Measurements from ENCODE around the gene CACNG8.

CACNG8 gene

DNA sequence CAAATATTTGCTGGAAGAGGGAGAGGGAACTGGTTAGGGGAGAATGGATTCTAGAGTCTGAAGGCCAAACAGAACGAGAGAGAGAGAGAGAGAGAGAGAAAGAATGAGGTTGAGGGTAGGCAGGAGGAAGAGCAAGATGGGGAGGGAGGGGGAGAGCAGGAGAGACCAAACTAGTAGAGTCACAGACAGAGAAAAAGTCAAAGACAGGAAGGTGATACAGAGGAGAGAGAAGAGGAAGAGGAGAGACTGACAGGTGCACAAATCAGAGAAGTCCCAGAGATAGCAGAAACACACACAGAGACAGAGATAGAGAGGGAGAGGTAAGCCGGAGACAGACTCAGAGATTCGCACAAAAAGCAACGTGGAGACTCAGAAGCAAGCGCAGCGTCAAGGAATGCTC, 23.1 kb downstream of the CACNG8 start:
- no peak overlapping the region for H3K4me2 ChIP-seq (ENCODE audit: low read length)
- no peaks in the 10 kb centered on the region for H4K20me1 ChIP-seq (ENCODE audit: insufficient read depth, low read length)
- no peak overlapping the region for H2AFZ ChIP-seq (ENCODE audit: low read length)
- no peaks in the 10 kb centered on the region for H3K4me1 ChIP-seq (ENCODE audit: insufficient read depth, low read length, severe bottlenecking)
- H3K9me3 ChIP-seq (ENCODE audit: low read length): no peaks in the 10 kb centered on the region
- H3K4me3 ChIP-seq (ENCODE audit: low read depth, low read length, poor library complexity, severe bottlenecking): no peak overlapping the region
- no peaks in the 10 kb centered on the region for H3K79me2 ChIP-seq (ENCODE audit: insufficient read depth, low read length)
- no peaks in the 10 kb centered on the region for H3K27me3 ChIP-seq (ENCODE audit: insufficient read depth, low read length)
- TF ChIP-seq, protein P1, sequence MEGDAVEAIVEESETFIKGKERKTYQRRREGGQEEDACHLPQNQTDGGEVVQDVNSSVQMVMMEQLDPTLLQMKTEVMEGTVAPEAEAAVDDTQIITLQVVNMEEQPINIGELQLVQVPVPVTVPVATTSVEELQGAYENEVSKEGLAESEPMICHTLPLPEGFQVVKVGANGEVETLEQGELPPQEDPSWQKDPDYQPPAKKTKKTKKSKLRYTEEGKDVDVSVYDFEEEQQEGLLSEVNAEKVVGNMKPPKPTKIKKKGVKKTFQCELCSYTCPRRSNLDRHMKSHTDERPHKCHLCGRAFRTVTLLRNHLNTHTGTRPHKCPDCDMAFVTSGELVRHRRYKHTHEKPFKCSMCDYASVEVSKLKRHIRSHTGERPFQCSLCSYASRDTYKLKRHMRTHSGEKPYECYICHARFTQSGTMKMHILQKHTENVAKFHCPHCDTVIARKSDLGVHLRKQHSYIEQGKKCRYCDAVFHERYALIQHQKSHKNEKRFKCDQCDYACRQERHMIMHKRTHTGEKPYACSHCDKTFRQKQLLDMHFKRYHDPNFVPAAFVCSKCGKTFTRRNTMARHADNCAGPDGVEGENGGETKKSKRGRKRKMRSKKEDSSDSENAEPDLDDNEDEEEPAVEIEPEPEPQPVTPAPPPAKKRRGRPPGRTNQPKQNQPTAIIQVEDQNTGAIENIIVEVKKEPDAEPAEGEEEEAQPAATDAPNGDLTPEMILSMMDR (IDR thresholded peaks at IDR 0.05; ENCODE audit: low read length): no peak
- no peak for TF ChIP-seq EZH2 (IDR thresholded peaks at IDR 0.05; ENCODE audit: borderline replicate concordance, low read length)
- no peaks in the 10 kb centered on the region for H3K9me2 ChIP-seq (ENCODE audit: low read depth, low read length)
- H3K27ac ChIP-seq (ENCODE audit: low read depth, low read length, poor library complexity, severe bottlenecking): no peak overlapping the region
- H3F3A ChIP-seq (ENCODE audit: insufficient read depth, low read length): no peaks in the 10 kb centered on the region
- H3K9ac ChIP-seq (ENCODE audit: low read length): no peak overlapping the region
- no peaks in the 10 kb centered on the region for H3K36me3 ChIP-seq (ENCODE audit: insufficient read depth, low read length)

DNA sequence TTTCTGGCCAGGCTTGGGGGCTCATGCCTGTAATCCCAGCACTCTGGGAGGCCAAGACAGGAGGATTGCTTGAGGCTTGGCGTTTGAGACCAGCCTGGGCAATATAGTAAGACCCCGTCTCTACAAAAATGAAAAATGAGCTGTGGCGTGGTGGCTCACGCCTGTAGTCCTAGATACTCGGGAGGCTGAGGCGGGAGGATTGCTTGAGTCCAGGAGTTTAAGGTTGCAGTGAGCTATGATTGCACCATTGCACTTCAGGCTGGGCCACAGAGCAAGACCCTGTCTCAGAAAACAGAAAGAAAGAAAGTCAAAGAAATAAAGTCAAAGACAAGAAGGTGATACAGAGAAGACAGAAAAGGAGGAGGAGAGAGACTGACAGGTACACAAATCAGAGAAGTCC, 26.2 kb downstream of the CACNG8 start:
- Histone ChIP-seq H4K20me1 (ENCODE audit: insufficient read depth, low read length) (no peaks in the 10 kb centered on the region), H3K4me2 (ENCODE audit: low read length) (no peak overlapping the region), H3K9me2 (ENCODE audit: low read depth, low read length) (no peaks in the 10 kb centered on the region), H3K9ac (ENCODE audit: low read length) (no peak overlapping the region), H3K27ac (ENCODE audit: low read depth, low read length, poor library complexity, severe bottlenecking) (no peak overlapping the region), H3K4me3 (ENCODE audit: low read depth, low read length, poor library complexity, severe bottlenecking) (no peak overlapping the region), H3K9me3 (ENCODE audit: low read length) (no peaks in the 10 kb centered on the region), H2AFZ (ENCODE audit: low read length) (no peak overlapping the region), H3K4me1 (ENCODE audit: insufficient read depth, low read length, severe bottlenecking) (no peaks in the 10 kb centered on the region), H3F3A (ENCODE audit: insufficient read depth, low read length) (no peaks in the 10 kb centered on the region), H3K27me3 (ENCODE audit: insufficient read depth, low read length) (no peaks in the 10 kb centered on the region), H3K79me2 (ENCODE audit: insufficient read depth, low read length) (no peaks in the 10 kb centered on the region), H3K36me3 (ENCODE audit: insufficient read depth, low read length) (no peaks in the 10 kb centered on the region)
- TF ChIP-seq, protein P1 (IDR thresholded peaks at IDR 0.05; ENCODE audit: low read length): no peak
- TF ChIP-seq EZH2 (IDR thresholded peaks at IDR 0.05; ENCODE audit: borderline replicate concordance, low read length): no peak

DNA sequence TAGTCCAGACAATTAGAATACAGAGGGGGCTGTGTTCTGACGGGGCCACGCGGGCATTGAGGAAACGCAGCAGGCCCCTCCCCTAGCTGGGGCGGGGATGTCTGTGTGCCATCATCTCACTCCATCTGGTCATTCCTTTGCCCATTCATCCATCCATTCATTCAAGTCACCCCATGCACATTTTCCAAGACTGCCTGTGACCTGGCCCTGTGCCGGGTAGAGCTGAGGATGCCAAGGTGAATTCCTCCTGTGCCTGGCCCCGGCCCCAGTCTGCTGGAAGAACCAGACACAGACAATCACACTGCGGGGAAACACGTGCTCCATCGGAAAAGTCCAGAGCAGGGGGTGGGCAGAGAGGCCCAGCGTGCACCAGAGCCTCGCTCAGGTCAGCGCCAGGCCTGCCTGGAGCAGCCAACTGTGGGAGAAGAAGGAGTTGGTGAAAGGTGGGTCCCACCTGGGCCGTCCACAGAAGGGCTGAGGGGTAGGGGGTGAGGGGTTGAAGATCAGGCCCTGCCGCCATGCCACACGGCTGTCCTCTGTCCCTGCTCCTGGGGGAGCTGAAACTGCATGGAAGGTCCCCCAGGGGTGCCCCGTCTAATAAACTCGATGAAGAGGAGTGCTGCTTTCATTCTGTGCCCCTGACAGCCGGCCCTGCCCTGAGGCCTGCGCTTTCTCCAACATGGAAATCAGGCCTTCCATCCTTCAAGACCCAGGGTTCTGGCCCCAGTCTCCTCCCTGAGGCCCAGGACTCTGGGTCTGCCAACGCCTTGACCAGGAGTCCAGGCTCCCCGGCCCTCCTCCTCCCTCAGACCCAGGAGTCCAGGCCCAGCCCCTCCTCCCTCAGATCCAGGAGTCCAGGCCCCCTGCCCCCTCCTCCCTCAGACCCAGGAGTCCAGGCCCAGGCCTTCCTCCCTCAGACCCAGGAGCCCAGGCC, 27.1 kb downstream of the CACNG8 start:
- Histone ChIP-seq H3K4me2 (ENCODE audit: low read length) (no peak overlapping the region), H2AFZ (ENCODE audit: low read length) (no peak overlapping the region), H3K27me3 (ENCODE audit: insufficient read depth, low read length) (no peaks in the 10 kb centered on the region; the same call in 1 of the 2 replicates)

More for the DNA sequence above, 27.1 kb downstream of the CACNG8 start:
- Histone ChIP-seq H3F3A (ENCODE audit: insufficient read depth, low read length) (no peaks in the 10 kb centered on the region), H3K36me3 (ENCODE audit: insufficient read depth, low read length) (no peaks in the 10 kb centered on the region), H3K9me3 (ENCODE audit: low read length) (no peaks in the 10 kb centered on the region), H3K9me2 (ENCODE audit: low read depth, low read length) (no peaks in the 10 kb centered on the region), H3K9ac (ENCODE audit: low read length) (no peak overlapping the region), H3K4me1 (ENCODE audit: insufficient read depth, low read length, severe bottlenecking) (no peaks in the 10 kb centered on the region), H3K79me2 (ENCODE audit: insufficient read depth, low read length) (no peaks in the 10 kb centered on the region), H3K27ac (ENCODE audit: low read depth, low read length, poor library complexity, severe bottlenecking) (no peak overlapping the region), H4K20me1 (ENCODE audit: insufficient read depth, low read length) (no peaks in the 10 kb centered on the region), H3K4me3 (ENCODE audit: low read depth, low read length, poor library complexity, severe bottlenecking) (no peak overlapping the region)
- TF ChIP-seq, protein P1 (IDR thresholded peaks at IDR 0.05; ENCODE audit: low read length): no peak
- TF ChIP-seq EZH2 (IDR thresholded peaks at IDR 0.05; ENCODE audit: borderline replicate concordance, low read length): no peak

Measured in OCI-LY1 (cell line).